Activated gamma-delta T cell treated with Interleukin-2 at 50 U/mL for 16 hours (primary cell): ENCODE measurements around the gene RACGAP1.
A peak's percentile ranks its signal among the peaks of the same experiment; 100 is the strongest.
"Not testable (repeated sequence)": the region's sequence is repeated elsewhere in the genome, so short reads cannot be mapped to it uniquely, and the experiment has no call there.

Experiments used
- DNase-seq: peaks from one replicate; pipeline ENCODE4 v3.0.0-alpha.2; 2020

RACGAP1 gene

GRCh38 chr12:50055831-50056638 is 30.7 kb upstream of the RACGAP1 start:
- peak; percentile 44 for DNase-seq

GRCh38 chr12:50053583-50053982 is 28.3 kb upstream of the RACGAP1 start:
- no peak for DNase-seq

- no peak for DNase-seq
Observed at GRCh38 chr12:50052964-50053363, 27.7 kb upstream of the RACGAP1 start.

- DNase-seq: no peak
Observed at GRCh38 chr12:50052544-50052943, 27.2 kb upstream of the RACGAP1 start.

GRCh38 chr12:50051101-50051806 is 26.0 kb upstream of the RACGAP1 start:
- DNase-seq: no peak

- DNase-seq: no peak
Observed at GRCh38 chr12:50050410-50051098, 25.3 kb upstream of the RACGAP1 start.

- no peak for DNase-seq
Observed at GRCh38 chr12:50050119-50050385, 24.8 kb upstream of the RACGAP1 start.

- DNase-seq: no peak
Observed at GRCh38 chr12:50049254-50050118, 24.2 kb upstream of the RACGAP1 start.

- DNase-seq: no peak
Observed at GRCh38 chr12:50047693-50048250, 22.5 kb upstream of the RACGAP1 start.

GRCh38 chr12:50043854-50044253 is 18.6 kb upstream of the RACGAP1 start:
- no peak for DNase-seq

GRCh38 chr12:50043308-50043707 is 18.0 kb upstream of the RACGAP1 start:
- DNase-seq: no peak

- DNase-seq: no peak
Observed at GRCh38 chr12:50042693-50043092, 17.4 kb upstream of the RACGAP1 start.

- DNase-seq: no peak
Observed at GRCh38 chr12:50041962-50042361, 16.7 kb upstream of the RACGAP1 start.

- DNase-seq: no peak
Observed at GRCh38 chr12:50041062-50041860, 16.0 kb upstream of the RACGAP1 start.

GRCh38 chr12:50040657-50041056 is 15.4 kb upstream of the RACGAP1 start:
- DNase-seq: no peak

- peak; percentile 86 for DNase-seq
Observed at GRCh38 chr12:50039151-50039835, 14.0 kb upstream of the RACGAP1 start.

GRCh38 chr12:50038336-50038735 is 13.0 kb upstream of the RACGAP1 start:
- DNase-seq: no peak

GRCh38 chr12:50032854-50033581 is 7.7 kb upstream of the RACGAP1 start:
- DNase-seq: no peak

- DNase-seq: no peak
Observed at GRCh38 chr12:50032515-50032853, 7.2 kb upstream of the RACGAP1 start.

- not testable (repeated sequence) for DNase-seq
Observed at GRCh38 chr12:50030449-50030848, 5.2 kb upstream of the RACGAP1 start.

- no peak for DNase-seq
Observed at GRCh38 chr12:50026691-50027090, 1.4 kb upstream of the RACGAP1 start.
